HG03066 (cell line): Measurements from ENCODE around the gene ZSCAN26.
"Not testable (repeated sequence)": the region's sequence is repeated elsewhere in the genome, so short reads cannot be mapped to it uniquely, and the experiment has no call there.

Source experiments
- ATAC-seq: cut with Tn5 transposase; IDR thresholded peaks from one replicate; pipeline ENCODE4 v1.9.1; 2021; ENCODE audit warnings: low read depth; ENCODE audit not compliant: unreplicated experiment

The ZSCAN26 gene

DNA sequence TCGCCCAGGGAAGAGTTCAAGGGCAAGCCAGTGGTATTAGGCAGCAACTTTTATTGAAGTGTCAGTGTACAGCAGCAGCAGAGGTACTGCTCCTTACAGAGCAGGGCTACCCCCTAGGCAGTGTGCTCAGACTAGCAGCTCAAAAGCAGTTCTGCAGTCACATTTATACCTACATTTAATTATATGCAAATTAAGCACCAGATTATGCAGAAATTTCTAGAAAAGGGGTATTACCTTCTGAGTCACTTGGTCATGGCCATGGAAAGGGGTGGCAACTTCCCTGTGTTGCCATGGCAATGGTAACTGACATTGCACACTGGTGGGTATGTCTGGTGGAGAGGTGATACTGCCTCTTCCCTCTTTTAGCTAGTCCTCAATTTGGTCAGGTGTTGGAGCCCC lies 12.8 kb upstream of the ZSCAN26 start:
- ATAC-seq, result no peak

DNA sequence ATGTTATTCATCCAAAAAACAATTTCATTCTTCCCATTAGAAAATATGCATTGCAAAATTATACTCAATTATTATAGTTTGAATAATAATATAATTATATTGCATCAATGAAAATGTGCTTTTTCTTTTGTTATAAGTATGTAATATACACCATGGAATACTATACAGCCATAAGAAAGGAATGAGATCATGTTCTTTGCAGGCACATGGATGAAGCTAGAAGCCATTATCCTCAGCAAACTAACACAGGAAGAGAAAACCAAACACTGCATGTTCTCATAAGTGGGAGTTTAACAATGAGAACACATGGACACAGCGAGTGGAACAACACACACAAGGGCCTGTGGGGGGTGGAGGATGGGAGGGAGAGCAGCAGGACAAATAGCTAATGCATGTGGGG lies 9.9 kb upstream of the ZSCAN26 start:
- no peak for ATAC-seq

DNA sequence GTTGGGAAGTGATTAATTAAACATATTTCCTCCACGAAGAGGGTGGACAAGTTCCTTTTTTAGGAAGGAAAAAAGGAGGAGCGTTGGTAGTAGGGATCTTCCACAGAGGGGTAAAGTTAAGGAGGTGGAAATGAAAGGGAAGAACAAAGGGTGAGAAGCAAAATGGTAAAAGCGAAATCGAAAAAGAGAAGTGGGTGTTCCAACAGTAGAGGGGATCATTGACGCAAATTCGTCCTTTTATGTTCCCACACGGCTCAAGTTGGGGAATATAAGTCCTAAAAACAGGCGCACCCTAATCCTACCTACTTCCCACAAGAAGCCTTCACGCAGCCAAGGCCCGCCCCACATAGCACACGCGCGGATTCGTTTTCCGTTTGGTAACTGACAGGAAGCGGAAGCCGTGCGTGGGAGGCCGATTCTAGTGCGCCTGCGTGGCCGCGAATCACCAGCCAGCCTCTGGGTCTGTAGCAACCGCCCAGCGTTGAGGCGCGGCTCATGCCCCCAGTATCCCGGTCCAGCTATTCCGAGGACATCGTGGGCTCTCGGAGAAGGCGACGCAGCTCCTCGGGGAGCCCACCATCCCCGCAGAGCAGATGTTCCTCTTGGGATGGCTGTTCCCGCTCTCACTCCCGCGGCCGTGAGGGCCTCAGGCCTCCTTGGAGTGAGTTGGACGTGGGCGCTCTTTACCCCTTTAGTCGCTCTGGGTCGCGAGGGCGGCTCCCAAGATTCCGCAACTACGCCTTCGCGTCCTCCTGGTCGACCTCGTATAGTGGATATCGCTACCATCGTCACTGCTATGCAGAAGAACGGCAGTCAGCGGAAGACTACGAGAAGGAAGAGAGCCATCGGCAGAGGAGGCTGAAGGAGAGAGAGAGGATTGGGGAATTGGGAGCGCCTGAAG lies 7.8 kb upstream of the ZSCAN26 start, which contains the start of gene NKAPL:
TSS of gene NKAPL (plus strand) at position 421 of the 901 bp plus-strand sequence. CDS start at position 496, 75 bp downstream.
- ATAC-seq, result no peak

DNA sequence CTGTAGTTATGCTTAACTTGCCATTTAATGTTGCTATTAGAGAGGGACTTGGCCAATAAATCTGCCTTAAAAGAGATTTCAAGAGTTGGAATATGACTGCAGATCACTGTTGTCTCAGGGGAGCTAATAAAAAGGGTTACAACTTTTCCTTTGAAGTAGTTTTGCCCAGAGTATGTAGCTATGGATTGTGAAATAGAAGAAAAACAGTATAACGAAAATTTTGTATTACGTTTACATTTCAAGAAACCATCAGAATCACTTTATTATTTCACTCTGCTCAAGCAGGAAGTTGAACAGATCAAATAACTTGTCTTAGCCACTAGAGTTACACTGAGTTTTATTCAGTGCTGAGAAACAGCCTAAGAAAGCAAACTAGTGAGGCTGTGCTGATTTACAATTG lies 3.0 kb upstream of the ZSCAN26 start:
- ATAC-seq, result no peak

DNA sequence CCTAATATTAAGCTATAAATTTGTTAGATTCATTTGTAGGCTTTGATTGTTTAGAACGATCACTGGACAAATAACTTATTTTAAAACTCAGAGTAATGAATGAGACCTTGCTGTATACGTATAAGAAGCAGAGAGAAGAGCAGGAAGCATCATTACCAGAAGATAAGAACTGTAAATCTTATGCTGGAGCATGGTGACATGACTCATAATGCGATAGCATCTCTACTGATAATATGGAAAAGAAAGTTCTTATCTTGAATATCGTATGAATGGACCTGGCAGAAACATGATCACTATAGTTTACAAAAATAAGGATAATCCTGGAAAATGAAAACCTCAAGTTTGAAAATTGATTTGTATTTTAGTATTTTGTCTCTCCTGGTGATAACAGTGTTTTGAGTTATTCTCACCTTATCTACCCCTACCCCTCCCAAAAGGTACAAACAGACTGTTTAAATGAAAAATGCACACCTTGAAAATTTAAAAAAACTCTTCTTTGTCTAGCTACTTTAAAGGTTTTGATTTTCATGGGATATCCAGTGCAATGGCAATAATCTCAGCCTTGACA lies 2.0 kb upstream of the ZSCAN26 start:
- no peak for ATAC-seq

DNA sequence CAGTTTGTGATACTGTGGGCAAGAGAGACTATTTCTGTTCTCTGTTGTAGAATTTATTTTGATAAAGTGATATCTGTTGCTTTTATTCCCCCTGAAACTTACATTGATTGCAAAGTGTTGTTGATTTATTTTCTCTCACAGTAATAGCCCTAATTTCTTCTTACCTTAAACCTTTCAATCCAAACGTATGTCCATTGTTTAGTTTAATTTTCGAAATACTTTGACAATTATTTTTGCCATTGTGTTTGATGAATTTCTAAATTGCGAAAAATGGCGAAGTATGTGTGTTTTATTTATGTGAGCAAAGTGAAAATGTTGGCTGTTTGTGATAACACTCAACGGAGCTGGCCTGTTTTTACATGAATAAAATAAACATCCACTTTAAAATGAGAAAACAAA lies 381 bp upstream of the ZSCAN26 start:
- ATAC-seq, result no peak

DNA sequence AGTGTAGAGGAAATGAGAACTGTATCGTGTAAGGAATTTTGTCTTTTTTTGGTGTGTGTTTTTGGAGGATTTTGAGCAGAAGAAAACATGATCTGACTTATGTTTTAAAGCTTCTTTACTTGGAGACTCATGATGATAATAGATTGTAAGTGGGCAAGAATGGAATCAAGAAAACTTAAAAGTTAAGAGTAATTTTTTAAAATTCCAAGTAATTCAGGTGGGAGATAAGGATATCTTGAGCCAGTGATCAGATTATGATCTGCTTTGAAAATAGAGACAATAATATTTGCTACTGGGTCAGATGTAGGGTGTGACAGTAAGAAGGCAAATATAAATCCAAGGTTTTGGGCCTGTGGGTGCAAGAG lies 734 bp downstream of the ZSCAN26 start:
- no peak for ATAC-seq

DNA sequence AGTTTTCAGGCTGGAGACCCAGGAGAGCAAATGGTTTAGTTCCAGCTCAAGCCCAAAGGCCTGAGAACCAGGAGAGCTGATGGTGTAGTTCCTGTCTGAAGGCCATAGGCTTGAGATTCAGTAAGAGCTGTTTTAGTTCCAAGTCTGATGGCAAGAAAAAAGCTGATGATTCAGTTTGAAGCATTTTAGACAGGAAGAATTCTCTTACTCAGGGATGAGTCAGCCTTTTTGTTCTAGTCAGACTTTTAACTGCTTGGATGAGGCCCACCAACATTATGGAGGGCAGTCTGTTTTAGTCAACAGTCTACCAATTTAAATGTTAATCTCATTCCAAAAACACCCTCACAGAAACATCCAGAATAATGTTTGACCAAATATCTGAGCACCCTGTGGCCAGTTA lies 2.5 kb downstream of the ZSCAN26 start:
- no peak for ATAC-seq

DNA sequence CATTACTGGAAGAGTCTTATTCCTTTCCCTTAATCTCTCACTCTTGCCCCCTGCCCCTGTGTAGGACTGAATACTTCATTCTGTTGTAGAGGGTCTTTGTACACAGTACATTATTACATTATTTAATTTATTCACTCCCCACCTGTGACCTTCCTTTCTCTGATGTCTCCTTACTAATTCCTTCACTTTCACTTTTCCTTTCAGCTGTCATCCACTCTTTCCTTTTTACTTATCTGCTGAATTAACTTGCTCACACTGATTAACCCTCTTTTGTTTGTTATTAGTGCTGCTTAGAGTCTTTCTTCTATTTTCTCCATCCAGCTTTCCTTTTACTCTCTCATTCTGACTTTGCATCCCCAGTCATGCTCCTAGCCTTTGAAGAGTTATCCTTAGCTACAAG lies 7.9 kb downstream of the ZSCAN26 start:
- no peak for ATAC-seq

DNA sequence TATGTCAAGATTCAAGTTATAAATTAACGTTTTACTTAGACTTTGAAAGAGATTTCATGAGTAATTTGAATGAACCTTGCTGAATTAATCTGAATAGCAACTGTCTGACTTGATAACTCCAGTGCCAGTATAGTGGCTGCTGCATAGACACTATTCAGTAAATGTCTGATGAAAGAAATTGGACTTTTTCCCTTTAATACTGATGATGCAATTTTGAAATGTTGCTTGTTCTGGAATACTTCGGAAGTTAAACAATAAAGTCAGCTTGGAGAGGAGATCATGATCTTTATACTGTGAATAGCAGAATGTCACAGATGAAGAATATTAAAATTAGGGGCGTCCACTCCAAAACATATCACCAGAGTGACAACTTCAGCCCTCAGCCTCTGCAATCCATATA lies 10.8 kb downstream of the ZSCAN26 start:
- no peak for ATAC-seq

DNA sequence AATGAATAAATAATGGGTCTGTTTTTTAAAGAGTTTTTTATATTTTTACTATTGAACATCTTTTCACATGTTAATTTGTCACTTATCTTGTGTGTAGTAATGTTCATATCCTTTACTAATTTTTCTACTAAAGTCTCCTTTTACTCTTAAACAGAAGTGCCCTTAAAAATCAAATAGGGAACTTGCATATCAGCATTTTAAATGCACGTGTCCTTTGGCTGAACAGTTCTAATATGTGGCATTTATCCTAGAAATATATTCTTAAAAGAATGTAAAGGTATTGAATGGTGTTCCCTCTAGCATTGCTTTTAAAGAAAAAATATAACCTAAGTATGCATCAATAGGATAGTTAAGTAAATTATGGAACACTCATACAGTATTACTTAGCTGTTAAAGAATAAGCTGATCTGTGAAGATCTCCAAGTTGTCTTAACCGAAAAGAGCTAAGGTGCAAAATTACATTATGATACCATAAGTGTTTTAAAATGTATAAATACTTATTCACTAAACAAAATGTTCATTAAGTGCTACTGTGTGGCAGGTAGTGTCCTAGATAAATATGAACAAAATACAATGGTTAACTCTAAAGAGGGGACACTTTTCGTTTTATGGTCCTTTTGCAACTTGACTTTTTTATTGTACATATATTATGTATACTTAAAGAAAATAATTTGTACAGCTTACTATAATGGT lies 13.8 kb downstream of the ZSCAN26 start:
- ATAC-seq, result no peak

DNA sequence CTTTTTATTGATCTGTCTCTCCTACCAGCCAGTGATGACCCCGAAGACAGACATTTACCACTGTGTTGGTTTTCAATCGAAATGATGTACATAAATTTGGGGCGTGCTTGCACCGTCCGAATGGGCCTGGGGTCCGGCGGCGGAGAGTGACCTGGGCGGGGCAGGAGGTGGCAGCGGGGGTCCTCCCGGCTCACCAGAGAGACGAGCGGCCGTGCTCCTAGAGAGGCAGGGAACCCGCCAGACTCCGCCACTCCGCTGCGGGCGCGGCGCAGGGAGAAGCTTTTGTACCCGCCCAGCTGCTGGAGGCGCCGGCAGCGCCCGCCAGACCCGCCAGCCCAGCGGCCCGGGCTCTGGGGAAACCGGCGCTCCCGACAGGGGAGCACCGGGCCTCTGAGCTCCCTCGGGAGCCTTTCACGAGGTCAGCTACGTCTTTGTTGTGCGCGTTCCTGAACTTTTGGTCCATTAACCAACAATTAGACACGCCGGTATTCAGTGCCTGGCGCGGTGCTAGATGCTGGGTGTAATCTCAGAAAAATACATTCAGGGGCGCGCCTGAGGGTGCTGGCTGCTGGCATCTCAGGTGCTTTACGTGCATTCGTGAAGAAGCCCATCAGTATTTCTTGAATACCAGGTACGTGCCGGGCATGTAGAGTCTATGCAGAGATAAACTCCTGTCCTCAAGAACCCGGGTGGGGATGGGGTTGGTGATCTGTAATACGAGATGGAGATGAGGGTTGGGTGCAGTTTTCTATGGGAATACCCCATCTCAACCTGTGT lies 14.5 kb downstream of the ZSCAN26 start, which contains the start of gene PGBD1:
TSS of gene PGBD1 (plus strand) at position 285 of the 777 bp plus-strand sequence. CDS start 2,242 bp downstream, outside the sequence.
- no peak for ATAC-seq

DNA sequence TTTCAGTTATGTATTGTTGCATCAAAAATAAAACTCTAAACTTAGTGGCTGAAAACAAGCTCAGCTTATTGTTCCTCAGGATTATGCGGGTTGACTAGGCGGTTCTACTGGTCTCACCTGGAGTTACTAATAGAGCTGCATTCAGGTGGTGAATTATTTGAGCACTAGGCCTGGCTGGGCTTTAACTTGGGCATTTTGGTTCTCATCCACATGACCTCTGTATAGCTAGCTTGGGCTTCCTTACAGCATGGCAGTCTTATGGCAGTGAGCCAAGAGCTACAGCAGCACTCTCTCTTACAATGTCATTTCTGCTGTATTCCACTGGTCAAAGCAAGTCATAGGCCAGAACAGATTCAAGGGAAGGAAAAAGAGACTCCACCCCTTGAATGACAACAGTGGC lies 16.0 kb downstream of the ZSCAN26 start:
- ATAC-seq, result no peak

DNA sequence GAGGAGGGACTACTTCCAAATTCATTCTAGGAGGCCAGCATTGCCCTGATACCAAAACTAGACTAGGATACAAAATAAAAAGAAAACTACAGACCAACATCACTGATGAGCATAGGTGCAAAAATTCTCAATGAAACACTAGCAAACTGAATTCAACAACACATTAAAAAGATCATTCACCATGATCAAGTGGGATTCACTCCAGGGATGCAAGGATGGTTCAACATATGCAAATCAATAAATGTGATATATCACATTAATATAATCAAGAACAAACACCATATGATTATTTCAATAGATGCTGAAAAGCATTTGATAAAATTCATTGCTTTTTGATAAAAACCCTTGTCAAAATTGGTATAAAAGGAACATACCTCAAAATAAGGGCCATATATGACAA lies 24.6 kb downstream of the ZSCAN26 start:
- ATAC-seq, result no peak

DNA sequence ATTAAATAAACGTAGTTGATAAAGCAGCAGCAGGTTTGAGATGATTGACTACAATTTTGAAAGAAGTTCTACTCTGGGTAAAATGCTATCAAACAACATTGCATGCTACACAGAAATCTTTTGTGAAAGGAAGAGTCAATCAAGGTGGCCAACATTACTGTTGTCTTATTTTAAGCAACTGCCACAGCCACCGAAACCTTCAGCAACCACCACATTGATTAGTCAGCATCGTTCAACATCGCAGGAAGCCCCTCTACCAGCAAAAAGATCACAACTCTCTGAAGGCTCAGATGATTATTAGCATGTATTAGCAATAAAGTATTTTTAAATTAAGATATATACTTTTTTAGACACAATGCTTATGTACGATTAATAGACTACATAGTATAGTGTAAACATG lies 28.4 kb downstream of the ZSCAN26 start:
- no peak for ATAC-seq

DNA sequence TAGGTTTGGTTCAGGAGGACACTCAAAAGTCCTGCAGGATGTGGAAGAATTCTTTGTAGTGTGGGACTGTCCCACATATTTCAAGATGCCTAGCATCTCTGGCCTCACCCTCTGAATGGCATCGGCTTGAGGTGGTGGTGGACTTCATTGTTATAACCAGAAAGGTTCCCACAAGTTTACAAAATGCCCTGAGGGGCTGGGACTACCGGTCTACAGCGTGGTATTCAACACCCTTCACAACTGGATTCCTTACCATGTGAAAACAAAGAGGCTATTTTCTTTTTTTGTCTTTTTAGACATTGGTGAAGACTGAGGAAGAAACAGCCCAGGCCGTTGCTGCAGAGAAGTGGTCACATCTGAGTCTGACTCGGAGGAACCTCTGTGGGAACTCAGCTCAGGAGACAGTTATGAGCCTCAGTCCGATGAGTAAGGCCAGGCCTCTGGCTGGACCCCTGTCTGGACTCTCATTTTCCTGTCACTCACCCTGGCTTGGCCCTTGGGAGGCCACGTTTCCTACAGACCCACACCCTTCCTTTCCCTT lies 29.6 kb downstream of the ZSCAN26 start:
- no peak for ATAC-seq

DNA sequence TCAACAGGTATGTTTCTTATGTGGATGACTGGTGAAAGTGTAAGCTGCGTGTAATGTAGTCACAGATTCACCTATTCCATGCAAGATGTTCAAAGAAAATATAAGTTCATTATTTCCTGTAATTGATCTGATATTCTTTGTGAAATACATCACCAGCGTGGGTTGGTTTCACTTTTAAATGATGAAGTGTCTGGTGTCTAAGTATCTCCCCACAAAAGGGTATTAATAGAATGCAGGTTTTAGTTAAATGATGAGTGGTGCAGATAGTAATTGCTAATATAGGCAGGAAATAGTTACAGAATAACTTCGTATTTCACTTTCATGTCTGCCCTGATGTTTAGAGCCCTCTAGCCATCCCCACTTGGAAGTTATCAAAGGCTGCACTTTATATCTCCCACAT lies 36.6 kb downstream of the ZSCAN26 start:
- peak; percentile 87 for ATAC-seq

DNA sequence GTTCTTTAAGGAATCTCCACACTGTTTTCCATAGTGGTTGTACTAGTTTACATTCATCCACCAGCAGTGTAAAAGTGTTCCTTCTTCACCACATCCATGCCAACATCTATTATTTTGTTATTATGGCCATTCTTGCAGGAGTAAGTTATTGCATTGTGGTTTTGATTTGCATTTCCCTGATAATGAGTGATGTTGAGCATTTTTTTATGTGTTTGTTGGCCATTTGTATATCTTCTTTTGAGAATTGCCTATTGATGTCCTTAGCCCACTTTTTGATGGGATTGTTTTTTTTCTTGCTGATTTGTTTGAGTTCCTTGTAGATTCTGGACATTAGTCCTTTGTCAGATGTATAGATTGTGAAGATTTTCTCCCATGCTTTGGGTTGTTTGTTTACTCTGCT lies 39.4 kb downstream of the ZSCAN26 start:
- not testable (repeated sequence) for ATAC-seq

DNA sequence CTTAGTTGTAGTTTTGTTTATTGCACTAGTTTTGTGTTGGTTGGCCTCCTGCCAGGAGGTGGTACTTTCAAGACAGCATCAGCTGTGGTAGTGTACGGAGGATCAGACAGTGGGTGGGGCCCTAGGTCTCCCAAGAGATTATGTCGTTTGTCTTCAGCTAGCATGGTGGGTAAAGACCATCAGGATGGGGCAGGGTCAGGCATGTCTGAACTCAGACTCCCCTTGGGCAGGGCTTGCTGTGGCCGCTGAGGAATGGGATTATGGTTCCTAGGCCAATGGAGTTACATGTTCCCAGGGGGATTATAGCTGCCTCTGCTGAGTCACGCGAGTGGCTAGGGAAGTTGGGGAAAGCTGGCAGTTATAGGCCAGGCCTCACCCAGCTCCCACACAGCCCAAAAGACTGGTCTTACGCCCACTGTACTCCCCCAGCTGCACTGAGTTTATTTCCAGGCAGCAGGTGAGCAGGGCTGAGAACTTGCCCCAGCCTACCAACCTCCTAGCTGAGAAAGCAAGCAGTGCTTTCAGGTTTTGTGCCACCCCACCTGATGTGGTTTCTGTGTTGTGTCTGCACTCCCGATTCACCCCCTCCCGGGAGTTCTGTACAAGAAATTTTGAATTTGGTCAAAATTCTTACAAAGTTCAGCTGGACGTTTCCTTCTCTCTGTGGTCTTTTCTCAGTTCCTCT lies 44.3 kb downstream of the ZSCAN26 start:
- no peak for ATAC-seq

DNA sequence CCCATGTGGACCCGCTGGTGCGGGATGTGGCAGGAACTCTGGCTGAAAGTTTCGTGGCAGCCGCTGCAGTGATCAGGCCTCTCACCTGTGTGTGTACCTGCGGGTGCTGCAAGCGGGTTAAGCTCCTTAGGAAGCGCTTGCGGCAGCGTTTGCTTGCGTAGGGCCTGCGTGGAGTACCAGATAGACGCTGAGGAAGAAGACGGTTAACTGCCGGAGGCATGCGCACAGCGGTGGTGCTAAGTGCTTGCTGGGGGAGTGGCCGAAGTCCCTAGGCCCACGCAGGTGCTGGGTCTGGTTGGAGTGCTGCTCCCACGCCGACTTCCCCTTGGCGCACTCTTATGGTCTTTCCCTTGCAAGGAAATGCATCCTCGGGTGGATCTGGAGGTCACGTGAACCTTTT lies 46.0 kb downstream of the ZSCAN26 start:
- no peak for ATAC-seq
